NT2/D1 (cell line): ENCODE data around the gene HELT.
"Not testable (repeated sequence)": the region's sequence is repeated elsewhere in the genome, so short reads cannot be mapped to it uniquely, and the experiment has no call there.

Experiments
- DNase-seq: peaks from one replicate; pipeline ENCODE4 v3.0.0-alpha.2; 2011; ENCODE audit warnings: low read depth, low spot score
- H3K27me3 ChIP-seq: 2 replicates; pipeline ENCODE4 v1.6.0; 2011; ENCODE audit warnings: mild to moderate bottlenecking; ENCODE audit not compliant: insufficient read length, insufficient read depth
- H3K36me3 ChIP-seq: 2 replicates; pipeline ENCODE4 v1.6.1; 2011; ENCODE audit warnings: mild to moderate bottlenecking, low read length, mixed read lengths; ENCODE audit not compliant: insufficient read depth, insufficient read length
- H3K4me1 ChIP-seq: 2 replicates; pipeline ENCODE4 v1.5.1; 2011; ENCODE audit not compliant: insufficient read depth, insufficient read length
- H3K4me3 ChIP-seq: 2 replicates; pipeline ENCODE4 v1.5.1; 2011; ENCODE audit warnings: low read depth; ENCODE audit not compliant: insufficient read length
- H3K9ac ChIP-seq: 2 replicates; pipeline ENCODE4 v1.6.0; 2011; ENCODE audit warnings: low read depth; ENCODE audit not compliant: insufficient read length
- H3K9me3 ChIP-seq: 2 replicates; pipeline ENCODE4 v1.5.1; 2011; ENCODE audit warnings: mild to moderate bottlenecking, low read length; ENCODE audit not compliant: insufficient read depth
- SUZ12 ChIP-seq: IDR thresholded peaks from 2 replicates; pipeline ENCODE4 v1.6.1; 2011; ENCODE audit not compliant: insufficient read length, insufficient read depth; ENCODE audit errors: extremely low read depth
- YY1 ChIP-seq: IDR thresholded peaks from 2 replicates; pipeline ENCODE4 v1.6.1; 2011; ENCODE audit not compliant: insufficient read length, insufficient read depth
- ZNF274 ChIP-seq: IDR thresholded peaks from 2 replicates; pipeline ENCODE4 v1.6.1; 2011; ENCODE audit warnings: mild to moderate bottlenecking, low read depth, low read length

HELT gene

GRCh38 chr4:184991860-184992259, 26.4 kb upstream of the HELT start:
- H3K27me3 ChIP-seq, result no peaks in the 10 kb centered on the region
- TF ChIP-seq SUZ12, result no peak
- no peak for TF ChIP-seq YY1
- TF ChIP-seq ZNF274, result no peak
- no peaks in the 10 kb centered on the region for H3K9me3 ChIP-seq
- no peak overlapping the region for H3K4me3 ChIP-seq
- H3K36me3 ChIP-seq, result no peaks in the 10 kb centered on the region
- no peaks in the 10 kb centered on the region for H3K4me1 ChIP-seq
- H3K9ac ChIP-seq, result no peak overlapping the region
- no peak for DNase-seq

- no peaks in the 10 kb centered on the region for H3K27me3 ChIP-seq
- H3K9ac ChIP-seq, result no peak overlapping the region
- TF ChIP-seq YY1 (no peak), SUZ12 (no peak), ZNF274 (no peak)
Observed at GRCh38 chr4:184992422-184992821, 25.9 kb upstream of the HELT start.

GRCh38 chr4:184993247-184993646, 25.0 kb upstream of the HELT start:
- Histone ChIP-seq H3K9ac (no peak overlapping the region), H3K4me3 (no peak overlapping the region), H3K27me3 (no peaks in the 10 kb centered on the region), H3K36me3 (no peaks in the 10 kb centered on the region), H3K9me3 (no peaks in the 10 kb centered on the region), H3K4me1 (no peaks in the 10 kb centered on the region)
- no peak for TF ChIP-seq ZNF274
- TF ChIP-seq YY1, result no peak
- no peak for DNase-seq

More at GRCh38 chr4:184992422-184992821, 25.9 kb upstream of the HELT start:
- no peaks in the 10 kb centered on the region for H3K9me3 ChIP-seq
- DNase-seq, result no peak
- no peaks in the 10 kb centered on the region for H3K4me1 ChIP-seq
- H3K36me3 ChIP-seq, result no peaks in the 10 kb centered on the region
- no peak overlapping the region for H3K4me3 ChIP-seq

GRCh38 chr4:184994010-184994622, 24.2 kb upstream of the HELT start:
- no peaks in the 10 kb centered on the region for H3K36me3 ChIP-seq
- H3K9ac ChIP-seq, result no peak overlapping the region
- H3K4me1 ChIP-seq, result no peaks in the 10 kb centered on the region
- no peak for DNase-seq
- H3K27me3 ChIP-seq, result no peaks in the 10 kb centered on the region
- no peaks in the 10 kb centered on the region for H3K9me3 ChIP-seq
- TF ChIP-seq SUZ12 (no peak), ZNF274 (no peak), YY1 (no peak)
- H3K4me3 ChIP-seq, result no peak overlapping the region

GRCh38 chr4:184994623-184995010, 23.7 kb upstream of the HELT start:
- TF ChIP-seq SUZ12 (no peak), ZNF274 (no peak), YY1 (no peak)
- DNase-seq, result no peak
- H3K36me3 ChIP-seq, result no peaks in the 10 kb centered on the region
- H3K4me3 ChIP-seq, result no peak overlapping the region
- H3K27me3 ChIP-seq, result no peaks in the 10 kb centered on the region
- H3K4me1 ChIP-seq, result no peaks in the 10 kb centered on the region
- no peaks in the 10 kb centered on the region for H3K9me3 ChIP-seq
- H3K9ac ChIP-seq, result no peak overlapping the region

- not testable (repeated sequence) for H3K4me3 ChIP-seq, H3K36me3 ChIP-seq, H3K9me3 ChIP-seq, DNase-seq, H3K27me3 ChIP-seq, H3K4me1 ChIP-seq, H3K9ac ChIP-seq
Observed at GRCh38 chr4:184997656-184998055, 20.6 kb upstream of the HELT start.

- Histone ChIP-seq H3K9me3 (no peaks in the 10 kb centered on the region), H3K4me3 (no peak overlapping the region), H3K4me1 (peaks cover 3% of the 10 kb centered on the region), H3K36me3 (no peaks in the 10 kb centered on the region), H3K9ac (no peak overlapping the region), H3K27me3 (peaks cover 14% of the 10 kb centered on the region)
- no peak for TF ChIP-seq YY1
- DNase-seq, result no peak
Observed at GRCh38 chr4:185002784-185003183, 15.5 kb upstream of the HELT start.

- H3K4me3 ChIP-seq, result no peak overlapping the region
- H3K9ac ChIP-seq, result no peak overlapping the region
- TF ChIP-seq YY1 (no peak), SUZ12 (no peak), ZNF274 (no peak)
- H3K27me3 ChIP-seq, result peaks cover 14% of the 10 kb centered on the region
- H3K36me3 ChIP-seq, result no peaks in the 10 kb centered on the region
- no peaks in the 10 kb centered on the region for H3K9me3 ChIP-seq
- DNase-seq, result no peak
- peaks cover 3% of the 10 kb centered on the region for H3K4me1 ChIP-seq
Observed at GRCh38 chr4:185003596-185004351, 14.5 kb upstream of the HELT start.
